T-helper 9 cell (primary cell): Measurements from ENCODE around the gene MRPS25.
"Not testable (repeated sequence)": the region's sequence is repeated elsewhere in the genome, so short reads cannot be mapped to it uniquely, and the experiment has no call there.

Source experiments
- DNase-seq: peaks from one replicate; pipeline ENCODE4 v3.0.0-alpha.2; 2020

Gene MRPS25

DNA sequence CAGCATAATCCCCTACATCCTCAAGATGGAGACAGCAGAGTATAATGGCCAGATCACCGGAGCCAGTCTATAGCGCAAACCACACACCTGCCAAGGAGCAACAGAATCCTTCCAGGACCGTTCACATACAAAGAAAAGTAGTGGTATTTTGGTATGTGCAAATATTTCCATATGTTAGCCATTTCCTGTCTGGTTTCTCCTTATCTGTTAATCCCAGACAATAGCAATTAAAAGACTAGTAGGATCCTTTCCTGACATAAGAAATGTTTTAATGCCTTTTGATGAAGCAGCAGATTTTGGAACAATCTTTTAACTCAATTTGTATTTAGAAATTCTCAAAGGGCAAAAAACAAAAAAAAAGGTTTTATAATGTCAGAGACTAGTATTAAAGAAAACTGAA is 22.2 kb downstream of the MRPS25 start:
- no peak for DNase-seq

DNA sequence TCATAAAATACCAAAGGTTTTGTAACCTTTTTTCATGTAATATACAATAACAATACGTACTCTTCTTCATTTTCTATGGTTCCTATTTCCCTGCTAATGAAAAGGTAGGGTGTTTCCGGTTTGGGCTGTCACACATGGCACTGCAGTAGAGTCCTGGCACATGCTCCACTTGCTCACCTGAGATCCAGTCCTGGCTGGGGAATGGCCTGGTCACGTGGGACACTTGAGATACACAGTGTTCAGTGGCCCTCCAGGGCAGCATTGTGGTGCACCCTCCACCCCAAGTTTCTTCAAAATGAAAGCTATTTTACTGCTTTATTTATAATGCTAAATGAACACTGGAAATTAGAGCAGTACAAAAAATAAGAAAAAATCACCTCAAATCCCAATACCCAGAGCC is 23.2 kb downstream of the MRPS25 start:
- DNase-seq: no peak

DNA sequence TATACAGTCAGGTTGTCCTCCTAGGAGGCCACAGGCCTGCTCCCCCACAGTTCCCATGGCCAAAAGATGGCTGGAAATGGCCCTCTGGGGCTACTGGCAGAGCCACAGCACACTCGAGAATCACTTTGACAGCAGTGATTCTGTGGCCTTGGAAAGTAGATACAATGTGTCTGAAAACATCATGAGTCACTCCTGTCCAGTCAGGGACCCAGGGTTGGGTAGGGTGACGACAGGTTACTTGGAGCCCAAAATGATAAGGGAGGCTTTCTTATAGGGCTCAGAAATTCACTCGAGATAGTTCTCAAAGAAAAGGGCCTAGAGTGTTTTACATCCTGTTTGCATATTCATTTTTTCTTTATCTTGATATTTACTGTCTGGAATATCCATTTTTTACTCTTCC is 24.3 kb downstream of the MRPS25 start:
- DNase-seq: no peak

DNA sequence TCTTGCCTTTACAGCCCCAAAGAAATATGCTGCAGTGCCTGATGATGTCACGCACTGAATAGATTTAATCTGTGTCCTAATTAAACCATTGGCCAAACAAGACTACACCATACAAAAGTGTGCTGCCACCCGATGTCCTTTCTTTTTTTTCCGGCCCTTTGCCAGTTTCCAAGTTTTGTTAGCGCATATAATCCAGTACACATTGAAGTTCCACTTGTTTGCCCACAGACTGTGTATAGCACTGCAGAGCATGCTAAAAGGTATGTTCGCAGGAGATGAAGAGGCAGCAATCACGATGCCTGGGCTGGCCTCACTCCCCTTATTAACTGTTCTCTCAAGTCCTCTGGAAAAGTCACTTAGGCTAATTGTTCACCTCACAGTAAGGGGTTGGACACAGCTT is 26.8 kb downstream of the MRPS25 start:
- no peak for DNase-seq

DNA sequence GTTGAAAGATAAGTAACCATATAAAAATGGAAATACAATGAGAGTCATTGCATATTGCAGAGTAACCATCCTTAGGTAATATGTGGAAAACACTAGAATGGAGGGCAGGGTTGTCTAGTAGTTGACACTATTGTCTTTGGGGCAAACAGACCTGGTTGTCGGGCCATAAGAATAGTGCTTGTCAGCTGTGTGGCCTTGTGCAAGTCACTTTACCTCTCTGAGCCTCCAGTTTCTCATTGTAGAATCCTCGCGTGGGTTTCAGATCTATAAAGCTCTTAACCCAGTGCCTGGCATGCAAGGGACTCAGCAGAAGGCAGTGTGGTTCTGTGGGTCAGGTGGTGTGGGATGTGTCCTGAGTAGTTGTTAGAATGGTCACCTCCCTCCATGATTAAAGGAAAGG is 32.0 kb downstream of the MRPS25 start:
- no peak for DNase-seq

DNA sequence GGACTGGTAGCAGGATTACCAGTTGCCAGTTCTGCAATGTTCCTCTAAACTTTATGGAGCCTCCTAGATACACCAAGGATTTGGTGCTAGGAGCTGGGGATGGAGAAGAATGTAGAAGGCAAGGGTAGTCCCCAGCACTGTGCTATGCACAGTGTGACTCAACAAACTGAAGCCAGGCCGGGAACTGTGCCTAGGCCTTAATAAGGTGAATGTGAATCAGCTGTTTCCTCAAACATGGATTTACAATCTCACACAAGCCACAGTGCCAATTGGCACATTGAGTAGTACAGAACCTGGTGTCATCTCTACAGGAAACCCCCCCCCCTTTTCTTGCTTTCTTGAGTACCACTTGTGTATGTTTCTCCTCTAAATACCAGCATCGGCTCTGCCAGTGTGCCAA is 32.5 kb downstream of the MRPS25 start:
- DNase-seq: no peak

DNA sequence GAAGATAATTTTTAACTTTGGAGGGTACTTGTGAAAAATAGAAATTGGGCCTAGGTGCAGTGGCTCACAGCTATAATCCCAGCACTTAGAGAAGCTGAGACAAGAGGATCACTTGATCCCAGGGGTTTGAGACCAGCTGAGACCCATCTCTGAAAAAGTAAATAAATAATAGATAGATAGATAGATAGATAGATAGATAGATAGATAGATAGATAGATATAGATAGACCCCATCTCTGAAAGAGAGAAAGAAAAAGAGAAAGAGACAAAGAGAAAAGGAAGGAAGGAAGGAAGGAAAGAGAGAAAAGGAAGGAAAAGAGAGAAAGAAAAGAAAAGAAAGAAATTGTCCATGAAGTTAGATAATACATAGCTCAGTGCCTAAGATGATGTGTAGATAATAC is 35.5 kb downstream of the MRPS25 start:
- no peak for DNase-seq

DNA sequence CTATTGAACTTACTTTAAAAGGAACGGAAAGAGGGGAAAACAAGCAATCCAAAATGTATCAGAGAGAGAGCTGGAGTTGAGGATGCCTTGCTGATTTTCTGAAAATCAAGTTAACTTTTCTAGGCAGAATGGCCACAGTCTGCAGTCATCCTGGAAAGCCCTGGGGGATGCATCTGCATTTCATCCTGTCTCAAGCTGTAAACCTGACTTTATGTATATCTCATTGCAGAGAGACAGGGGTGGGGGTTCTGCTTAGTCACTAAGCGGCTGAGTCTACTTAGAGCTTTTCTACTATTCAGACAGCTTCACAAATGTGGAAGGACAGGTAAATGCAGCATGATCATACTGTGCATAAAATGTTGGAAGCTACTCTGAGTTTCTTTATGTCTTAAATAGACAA is 41.4 kb downstream of the MRPS25 start:
- DNase-seq: no peak

DNA sequence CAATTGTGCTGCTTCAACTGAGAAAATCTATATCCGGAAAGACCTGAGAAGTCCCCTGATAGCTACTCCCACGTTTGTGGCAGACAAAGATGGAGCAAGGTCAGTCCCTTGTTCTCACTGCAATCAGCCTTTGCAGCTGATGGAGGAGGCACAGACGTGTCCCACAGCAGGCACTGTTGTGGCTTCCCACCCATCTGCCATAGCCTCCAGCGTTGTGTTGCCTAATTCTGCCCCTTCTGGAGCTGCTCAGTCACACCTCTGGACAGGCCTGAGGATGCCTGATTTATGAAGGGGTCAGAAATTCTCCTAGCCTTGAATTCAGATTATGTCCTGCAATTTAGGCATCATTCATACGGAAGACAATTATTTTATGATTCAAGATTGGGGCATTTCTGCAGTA is 41.9 kb downstream of the MRPS25 start:
- no peak for DNase-seq

DNA sequence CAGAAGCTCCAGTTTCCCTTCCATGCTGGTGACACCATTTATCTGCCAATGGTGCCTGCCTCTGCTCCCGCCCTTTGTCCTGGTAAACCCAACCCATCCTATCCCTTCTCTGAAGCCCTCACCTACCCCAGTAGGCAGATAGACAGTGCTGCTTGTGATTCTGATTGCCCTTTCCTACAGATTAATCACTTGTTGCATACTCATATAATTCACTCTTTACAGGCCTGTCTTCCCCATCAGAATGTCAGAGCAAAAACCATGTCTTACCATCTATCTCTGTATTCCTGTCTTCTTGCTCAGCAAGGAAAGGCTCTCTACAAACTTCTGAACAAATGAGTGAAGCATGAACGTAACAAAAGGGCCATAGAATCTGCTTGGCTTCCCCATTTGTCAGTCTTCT is 47.9 kb downstream of the MRPS25 start:
- DNase-seq: no peak

DNA sequence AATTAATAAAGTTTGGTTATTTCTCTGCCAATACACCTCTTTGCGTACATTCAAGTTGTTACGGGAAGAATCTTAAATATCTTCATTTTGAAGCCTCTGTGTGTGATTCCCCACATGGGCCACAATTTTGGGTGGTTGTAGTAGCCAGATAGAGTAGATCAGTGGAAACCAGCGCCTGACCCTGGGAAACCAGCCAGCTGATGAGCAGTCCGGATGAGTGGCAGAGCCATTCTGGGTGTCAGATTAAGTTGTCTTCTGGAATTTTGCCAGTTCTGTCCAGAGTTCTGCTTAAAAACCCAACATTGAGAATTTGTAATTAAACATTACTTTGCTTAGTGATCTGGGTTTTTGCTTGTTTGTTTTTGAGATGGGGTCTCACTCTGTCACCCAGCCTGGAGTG is 49.7 kb downstream of the MRPS25 start:
- no peak for DNase-seq

DNA sequence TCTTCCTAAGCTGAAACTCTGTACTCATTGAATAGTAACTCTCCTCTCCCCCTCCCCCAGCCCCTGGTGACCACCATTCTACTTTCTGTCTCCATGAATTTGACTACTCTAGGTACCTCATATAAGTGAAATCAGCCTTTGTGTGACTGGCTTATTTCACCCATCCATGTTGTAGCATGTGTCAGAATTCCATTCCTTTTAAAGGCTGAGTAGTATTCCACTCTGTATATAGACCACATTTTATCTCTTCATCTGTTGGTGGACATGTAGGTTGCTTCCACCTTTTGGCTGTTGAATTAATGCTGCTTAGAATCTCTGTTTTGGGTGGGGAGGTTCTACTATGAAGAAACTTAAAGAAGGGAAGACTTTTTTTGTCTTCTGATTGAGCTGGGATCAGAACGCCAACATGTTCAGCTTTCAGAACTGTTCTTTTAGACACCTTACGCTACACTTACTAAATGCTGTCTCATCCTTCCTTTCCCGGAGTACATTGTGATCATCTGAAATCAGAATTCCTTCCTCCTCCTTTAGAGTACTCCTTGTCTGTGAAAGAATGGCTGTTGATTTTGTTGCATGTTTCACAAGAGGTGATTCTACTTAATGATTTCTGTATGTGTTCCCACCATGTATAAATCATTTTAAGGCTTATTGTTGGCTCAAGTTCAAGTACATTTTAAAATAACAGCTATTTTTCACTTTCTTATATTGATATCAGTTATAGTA is 50.3 kb downstream of the MRPS25 start:
- no peak for DNase-seq

DNA sequence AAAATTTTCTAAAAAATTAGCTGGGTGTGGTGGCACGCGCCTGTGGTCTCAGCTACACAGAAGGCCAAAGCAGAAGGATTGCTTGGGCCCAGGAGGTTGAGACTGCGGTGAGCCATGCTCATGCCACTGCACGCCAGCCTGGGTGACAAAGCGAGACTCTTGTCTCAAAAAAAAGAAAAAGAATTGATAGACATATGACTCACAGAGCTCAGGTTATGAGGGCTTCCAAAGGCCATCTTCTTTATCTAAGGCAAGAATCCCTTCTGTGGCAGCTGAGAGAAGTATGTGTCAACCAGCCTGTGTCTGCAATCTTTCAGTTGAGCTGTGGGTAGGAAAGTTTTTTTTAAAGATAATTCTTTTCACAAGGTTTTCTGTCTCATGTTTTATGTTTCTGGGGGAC is 53.9 kb downstream of the MRPS25 start:
- no peak for DNase-seq

DNA sequence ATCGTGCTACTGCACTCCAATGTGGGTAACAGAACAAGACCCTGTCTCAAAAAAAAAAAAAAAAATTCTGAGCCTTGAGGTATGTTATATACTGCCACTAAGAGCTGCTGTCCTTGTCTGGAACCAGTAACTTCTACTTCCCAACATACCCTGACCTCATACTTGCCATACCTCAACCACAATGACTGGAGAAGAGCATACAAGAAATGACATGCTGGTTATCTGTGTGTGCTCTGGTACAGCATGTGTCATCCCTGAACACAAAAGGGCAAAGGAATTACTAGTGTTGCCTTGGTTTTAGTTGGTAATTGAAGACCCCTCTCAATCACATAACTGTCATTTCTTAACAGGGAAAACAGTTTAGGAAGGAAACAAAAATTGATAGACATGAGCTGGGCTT is 54.5 kb downstream of the MRPS25 start:
- DNase-seq: no peak

DNA sequence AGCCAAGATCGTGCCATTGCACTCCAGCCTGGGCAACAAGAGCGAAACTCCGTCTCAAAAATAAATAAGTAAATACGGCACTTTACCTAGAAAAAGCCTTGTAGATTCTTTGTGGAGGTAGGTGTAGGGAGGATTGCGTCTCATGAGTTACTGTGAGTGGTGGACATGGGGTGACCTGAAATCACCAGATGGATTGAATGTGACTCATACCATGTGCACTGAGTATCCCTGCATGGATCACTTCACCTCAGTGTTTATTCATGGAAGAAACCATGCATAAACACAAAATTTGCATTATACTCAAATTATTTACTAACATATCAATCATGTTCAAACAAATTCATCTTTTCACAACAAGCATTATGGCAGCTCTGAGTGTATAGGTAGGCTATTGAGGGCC is 55.9 kb downstream of the MRPS25 start:
- DNase-seq: no peak

DNA sequence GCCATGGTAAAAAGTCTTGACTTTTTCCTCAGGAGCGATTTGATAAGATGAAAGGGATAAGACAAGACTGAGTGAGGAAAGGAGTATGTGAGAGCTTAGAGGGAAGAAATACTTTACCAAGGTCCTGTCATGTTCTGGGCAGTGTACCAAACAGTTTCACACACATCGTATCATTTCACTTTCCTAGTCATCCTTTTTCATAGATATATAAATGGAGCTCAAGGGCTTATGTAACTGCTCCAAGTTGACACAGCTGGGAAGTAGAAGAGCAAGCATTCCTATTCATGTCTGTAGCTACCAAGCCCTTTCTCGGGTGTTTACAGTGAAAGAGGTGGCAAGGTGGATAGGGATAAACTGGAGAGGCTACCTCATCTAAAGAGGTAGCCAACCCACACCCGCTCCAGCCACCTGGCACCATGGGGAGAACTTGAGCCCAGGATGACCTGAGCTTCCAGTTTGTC is 57.4 kb downstream of the MRPS25 start:
- no peak for DNase-seq

DNA sequence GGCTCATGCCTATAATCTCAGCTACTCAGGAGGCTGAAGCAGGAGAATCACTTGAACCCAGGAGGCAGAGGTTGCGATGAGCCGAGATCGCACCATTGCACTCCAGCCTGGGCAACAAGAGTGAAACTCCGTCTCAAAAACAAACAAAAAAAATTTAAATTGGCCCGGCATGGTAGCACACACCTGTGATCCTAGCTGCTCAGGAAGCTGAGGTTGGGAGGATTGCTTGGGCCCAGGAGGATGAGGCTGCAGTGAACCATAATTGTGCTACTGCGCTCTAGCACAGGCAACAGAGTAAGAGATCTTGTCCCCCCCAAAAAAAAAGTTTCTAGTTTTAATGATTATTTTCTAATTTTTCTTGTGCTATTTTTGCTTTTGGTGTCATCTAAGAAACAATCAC is 65.9 kb downstream of the MRPS25 start:
- not testable (repeated sequence) for DNase-seq
